Breast epithelium (tissue), 3 donors: ENCODE data around the gene GFRA1.

ENCODE experiments used
- POLR2A ChIP-seq: fragments of 450-650 bp; IDR thresholded peaks from one replicate; pipeline ENCODE4 v1.6.1; 2016; ENCODE audit warnings: antibody characterized with exemption, mild to moderate bottlenecking, moderate library complexity
- TF ChIP-seq, protein P1 (sequence below), 3 donors: fragments of 450-650 bp; IDR thresholded peaks; one replicate each; pipeline ENCODE4 v1.5.1; 2016 to 2017; ENCODE audit warnings: antibody characterized with exemption in 3 of 3, mild to moderate bottlenecking in 3 of 3, moderate library complexity in 3 of 3

DNA sequence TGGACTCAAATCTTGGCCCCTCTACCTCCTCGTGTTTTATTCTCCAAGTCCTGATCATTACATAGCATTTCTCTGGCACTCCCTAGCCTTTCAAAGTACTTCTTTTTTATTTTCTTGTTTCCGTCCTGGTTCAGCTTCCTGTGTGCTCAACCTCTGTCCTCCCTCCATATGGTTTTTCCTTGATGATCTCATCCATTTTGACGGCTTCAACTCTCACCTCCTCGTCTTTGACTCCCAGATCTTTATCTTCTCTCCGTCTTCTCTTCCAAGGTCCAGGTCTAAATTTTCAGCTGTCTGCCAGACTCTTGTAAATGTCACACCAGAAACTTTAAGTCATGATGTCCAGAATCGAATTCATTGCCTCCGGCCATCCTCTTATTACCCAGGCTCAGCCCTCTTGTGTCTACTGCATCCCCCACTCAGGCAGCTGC lies 23.3 kb upstream of the GFRA1 start:
- no peak for TF ChIP-seq POLR2A
- TF ChIP-seq, protein P1, sequence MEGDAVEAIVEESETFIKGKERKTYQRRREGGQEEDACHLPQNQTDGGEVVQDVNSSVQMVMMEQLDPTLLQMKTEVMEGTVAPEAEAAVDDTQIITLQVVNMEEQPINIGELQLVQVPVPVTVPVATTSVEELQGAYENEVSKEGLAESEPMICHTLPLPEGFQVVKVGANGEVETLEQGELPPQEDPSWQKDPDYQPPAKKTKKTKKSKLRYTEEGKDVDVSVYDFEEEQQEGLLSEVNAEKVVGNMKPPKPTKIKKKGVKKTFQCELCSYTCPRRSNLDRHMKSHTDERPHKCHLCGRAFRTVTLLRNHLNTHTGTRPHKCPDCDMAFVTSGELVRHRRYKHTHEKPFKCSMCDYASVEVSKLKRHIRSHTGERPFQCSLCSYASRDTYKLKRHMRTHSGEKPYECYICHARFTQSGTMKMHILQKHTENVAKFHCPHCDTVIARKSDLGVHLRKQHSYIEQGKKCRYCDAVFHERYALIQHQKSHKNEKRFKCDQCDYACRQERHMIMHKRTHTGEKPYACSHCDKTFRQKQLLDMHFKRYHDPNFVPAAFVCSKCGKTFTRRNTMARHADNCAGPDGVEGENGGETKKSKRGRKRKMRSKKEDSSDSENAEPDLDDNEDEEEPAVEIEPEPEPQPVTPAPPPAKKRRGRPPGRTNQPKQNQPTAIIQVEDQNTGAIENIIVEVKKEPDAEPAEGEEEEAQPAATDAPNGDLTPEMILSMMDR (IDR thresholded peaks at IDR 0.05), result no peak
